OCI-LY7 (cell line): ENCODE data around the gene TMEM119. TPM values are rescaled to one million over a fixed set of nuclear protein-coding genes. Genes with fewer than 3 reads are reported as not detected.

Experiments used
- BruUV-seq: library from RNA; stranded (reverse); fragments of 400-500 nt; replicated peaks from 2 replicates; lab custom pipeline; 2021; lab: Mats Ljungman, UMichigan
- CTCF ChIA-PET: fragments of 300-600 bp; sonication (Branson Sonifier 250); formaldehyde crosslinking; loops from one replicate; lab custom pipeline; 2022; ENCODE audit warnings: antibody characterized with exemption; ENCODE audit not compliant: unreplicated experiment; lab: Charles Lee
- POLR2A ChIA-PET: fragments of 300-600 bp; sonication (Branson Sonifier 250); formaldehyde crosslinking; loops from one replicate; lab custom pipeline; 2022; ENCODE audit warnings: antibody characterized with exemption; lab: Charles Lee
- DNase-seq: peaks from one replicate; pipeline ENCODE4 v3.0.0-alpha.2; 2015; ENCODE audit warnings: low spot score
- H2AFZ ChIP-seq: fragments of 200-600 bp; sonication (generic), shearing (Covaris generic); 2 replicates; pipeline ENCODE4 v1.6.1; 2014; ENCODE audit warnings: mild to moderate bottlenecking, antibody characterized with exemption, low read length, moderate library complexity
- H3K27ac ChIP-seq: fragments of 200-600 bp; sonication (generic); 2 replicates; pipeline ENCODE4 v1.5.1; 2014; ENCODE audit warnings: mixed run types, low read depth, mild to moderate bottlenecking, moderate library complexity, low read length, inconsistent platforms; ENCODE audit not compliant: poor library complexity, severe bottlenecking
- H3K36me3 ChIP-seq: fragments of 200-600 bp; sonication (generic); 2 replicates; pipeline ENCODE4 v1.6.1; 2014; ENCODE audit warnings: mild to moderate bottlenecking, antibody characterized with exemption, low read length, moderate library complexity, mixed read lengths; ENCODE audit not compliant: insufficient read depth
- H3K4me1 ChIP-seq: fragments of 200-600 bp; sonication (generic); 2 replicates; pipeline ENCODE4 v1.5.1; 2014; ENCODE audit warnings: mild to moderate bottlenecking, low read length; ENCODE audit not compliant: insufficient read depth, poor library complexity, severe bottlenecking
- H3K4me2 ChIP-seq: fragments of 200-600 bp; sonication (generic); 2 replicates; pipeline ENCODE4 v1.6.1; 2014; ENCODE audit warnings: mild to moderate bottlenecking, low read length
- H3K4me3 ChIP-seq: fragments of 200-600 bp; sonication (generic); 2 replicates; pipeline ENCODE4 v1.5.1; 2014; ENCODE audit warnings: mild to moderate bottlenecking, low read depth, low read length; ENCODE audit not compliant: poor library complexity, severe bottlenecking
- H3K79me2 ChIP-seq: fragments of 200-600 bp; sonication (generic); 2 replicates; pipeline ENCODE4 v1.6.1; 2016; ENCODE audit warnings: low read depth, mild to moderate bottlenecking, low read length, moderate library complexity, mixed read lengths; ENCODE audit not compliant: insufficient read depth
- H3K9me2 ChIP-seq: fragments of 200-600 bp; sonication (generic); 2 replicates; pipeline ENCODE4 v1.6.1; 2016; ENCODE audit warnings: mild to moderate bottlenecking, low read length, mixed read lengths; ENCODE audit not compliant: insufficient read depth
- H3K9me3 ChIP-seq: fragments of 200-600 bp; sonication (generic); 2 replicates; pipeline ENCODE4 v1.6.1; 2014; ENCODE audit warnings: mild to moderate bottlenecking, mixed run types, low read length, mixed read lengths
- H4K20me1 ChIP-seq: fragments of 200-600 bp; sonication (generic); 2 replicates; pipeline ENCODE4 v1.6.1; 2014; ENCODE audit warnings: mild to moderate bottlenecking, antibody characterized with exemption, low read length, moderate library complexity, mixed read lengths; ENCODE audit not compliant: insufficient read depth
- CTCF ChIP-seq: fragments of 200-600 bp; sonication (generic); conservative IDR thresholded peaks from 2 replicates; pipeline ENCODE4 v1.5.1; 2014; ENCODE audit warnings: mild to moderate bottlenecking, antibody characterized with exemption, low read length, moderate library complexity, mixed read lengths
- EZH2phosphoT487 ChIP-seq: fragments of 200-600 bp; sonication (generic); IDR thresholded peaks from 2 replicates; pipeline ENCODE4 v1.6.1; 2018; ENCODE audit warnings: low read depth, borderline replicate concordance, mild to moderate bottlenecking, mixed run types, antibody characterized with exemption, low read length, moderate library complexity, mixed read lengths
- intact Hi-C: fragments of 100-400 bp; cut with micrococcal nuclease; formaldehyde crosslinking; loops from one replicate; pipeline ENCODE4 v1.10.0; 2022; ENCODE audit not compliant: unreplicated experiment
- total RNA-seq, 2 experiments: library from RNA; depleted of rRNA in 1 of 2; stranded (reverse); fragments of >200 nt in 1 of 2; shearing (Covaris generic) in 1 of 2; gene quantifications; 2 replicates each; pipeline ENCODE4 v1.2.3, GENCODE V29; 2014 to 2022

Gene TMEM119
- total RNA-seq, 2 experiments from 2014 or later: not detected

- no peaks in the 10 kb centered on the region for H3K9me2 ChIP-seq
- DNase-seq: peak; percentile 99
- H3K79me2 ChIP-seq: peaks cover 67% of the 10 kb centered on the region
- no peak for TF ChIP-seq EZH2phosphoT487
- no peak for TF ChIP-seq CTCF
- peak within 1 kb of the TSS; percentile 82 for H3K27ac ChIP-seq
- H3K4me2 ChIP-seq: peak within 1 kb of the TSS; percentile 85
- ChIA-PET CTCF (interaction anchor here (1.2 kb wide), 1 partner anchor 56 kb away, joined by 3 read pairs; no protein-coding TSS in a partner anchor), POLR2A (interaction anchor here (0.7 to 15.0 kb wide), 6 partner anchors 13 to 214 kb away, joined by 3 to 309 read pairs (median 5); partner anchors contain the start of gene SELPLG)
- no peaks in the 10 kb centered on the region for H3K9me3 ChIP-seq
- H4K20me1 ChIP-seq: peaks cover 5% of the 10 kb centered on the region; the same call in 1 of the 2 replicates
- H2AFZ ChIP-seq: peak within 1 kb of the TSS; percentile 59
- BruUV-seq: no TSS peak
- peaks cover 52% of the 10 kb centered on the region for H3K36me3 ChIP-seq
- peak within 1 kb of the TSS; percentile 79 for H3K4me3 ChIP-seq
- intact Hi-C loops: loop anchor here (1.0 to 5.0 kb wide), 9 partner anchors 56 to 530 kb away; partner anchors contain the start of genes ALKBH2, CORO1C and SSH1
- peaks cover 59% of the 10 kb centered on the region for H3K4me1 ChIP-seq
Observed at GRCh38 chr12:108562348-108563135, 35.3 kb downstream of the TMEM119 start, which contains the start of gene ISCU. Gene ISCU, plus strand, starts transcription at chr12:108562596. Its CDS starts 27 bp downstream, at chr12:108562623.

- ChIA-PET CTCF (interaction anchor here (0.6 to 1.2 kb wide), 2 partner anchors 56 to 59 kb away, joined by 3 read pairs; no protein-coding TSS in a partner anchor), POLR2A (interaction anchor here (0.7 to 15.0 kb wide), 6 partner anchors 10 to 214 kb away, joined by 3 to 309 read pairs (median 4); partner anchors contain the start of gene SELPLG)
- peaks cover 74% of the 10 kb centered on the region for H3K79me2 ChIP-seq
- no peaks in the 10 kb centered on the region for H3K9me3 ChIP-seq
- peaks cover 51% of the 10 kb centered on the region for H3K36me3 ChIP-seq
- H3K4me2 ChIP-seq: peak overlapping the region; percentile 85
- H3K9me2 ChIP-seq: no peaks in the 10 kb centered on the region
- peak overlapping the region; percentile 82 for H3K27ac ChIP-seq
- peaks cover 5% of the 10 kb centered on the region; the same call in 1 of the 2 replicates for H4K20me1 ChIP-seq
- no peak for DNase-seq
- H2AFZ ChIP-seq: peak overlapping the region; percentile 59
- H3K4me1 ChIP-seq: peaks cover 59% of the 10 kb centered on the region
- TF ChIP-seq EZH2phosphoT487 (no peak), CTCF (no peak)
- H3K4me3 ChIP-seq: peak overlapping the region; percentile 79
- intact Hi-C loops: loop anchor here (1.0 to 5.0 kb wide), 6 partner anchors 21 to 531 kb away; partner anchors contain the start of genes ALKBH2, CORO1C, FICD and SSH1
- TSS peak; percentile 40 for BruUV-seq
Observed at GRCh38 chr12:108561852-108562347, 36.0 kb downstream of the TMEM119 start.
